HFF-Myc (cell line): ENCODE results near the gene CRYAB.

Experiments
- DNase-seq: peaks from one replicate; pipeline ENCODE4 v3.0.0-alpha.2; 2011; ENCODE audit warnings: low read depth; ENCODE audit errors: extremely low read depth
- H3K4me3 ChIP-seq: replicated peaks from 2 replicates; pipeline ENCODE4 v1.5.1; 2011; ENCODE audit warnings: low read depth, mild to moderate bottlenecking, control low read depth, low read length
- TF ChIP-seq, protein P1 (sequence below): IDR thresholded peaks from 2 replicates; pipeline ENCODE4 v1.5.1; 2012; ENCODE audit warnings: mild to moderate bottlenecking, low read depth, low read length, control low read depth; ENCODE audit errors: missing control alignments

The CRYAB gene

DNA sequence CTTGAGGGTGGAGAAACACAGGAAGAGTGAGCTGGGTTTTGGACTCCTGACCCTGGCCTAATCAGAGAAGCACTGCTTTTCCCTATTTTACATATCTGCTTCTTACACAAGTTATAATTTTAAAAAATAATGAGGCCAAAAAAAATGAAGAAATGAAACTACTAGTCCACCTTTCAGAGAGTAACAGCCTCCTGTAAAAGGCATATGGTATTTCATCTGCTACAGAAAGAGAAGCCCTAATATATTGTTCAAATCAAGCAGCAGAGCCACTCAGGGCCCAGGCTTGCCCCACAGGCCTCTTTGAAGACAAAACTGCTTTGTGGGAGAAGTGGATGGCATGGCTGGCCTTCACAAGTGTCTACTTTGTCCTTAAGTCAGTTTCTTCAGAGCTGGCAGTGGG, 35.6 kb upstream of the CRYAB start:
- TF ChIP-seq, protein P1, sequence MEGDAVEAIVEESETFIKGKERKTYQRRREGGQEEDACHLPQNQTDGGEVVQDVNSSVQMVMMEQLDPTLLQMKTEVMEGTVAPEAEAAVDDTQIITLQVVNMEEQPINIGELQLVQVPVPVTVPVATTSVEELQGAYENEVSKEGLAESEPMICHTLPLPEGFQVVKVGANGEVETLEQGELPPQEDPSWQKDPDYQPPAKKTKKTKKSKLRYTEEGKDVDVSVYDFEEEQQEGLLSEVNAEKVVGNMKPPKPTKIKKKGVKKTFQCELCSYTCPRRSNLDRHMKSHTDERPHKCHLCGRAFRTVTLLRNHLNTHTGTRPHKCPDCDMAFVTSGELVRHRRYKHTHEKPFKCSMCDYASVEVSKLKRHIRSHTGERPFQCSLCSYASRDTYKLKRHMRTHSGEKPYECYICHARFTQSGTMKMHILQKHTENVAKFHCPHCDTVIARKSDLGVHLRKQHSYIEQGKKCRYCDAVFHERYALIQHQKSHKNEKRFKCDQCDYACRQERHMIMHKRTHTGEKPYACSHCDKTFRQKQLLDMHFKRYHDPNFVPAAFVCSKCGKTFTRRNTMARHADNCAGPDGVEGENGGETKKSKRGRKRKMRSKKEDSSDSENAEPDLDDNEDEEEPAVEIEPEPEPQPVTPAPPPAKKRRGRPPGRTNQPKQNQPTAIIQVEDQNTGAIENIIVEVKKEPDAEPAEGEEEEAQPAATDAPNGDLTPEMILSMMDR = no peak
- DNase-seq = no peak
- H3K4me3 ChIP-seq = no peak overlapping the region

DNA sequence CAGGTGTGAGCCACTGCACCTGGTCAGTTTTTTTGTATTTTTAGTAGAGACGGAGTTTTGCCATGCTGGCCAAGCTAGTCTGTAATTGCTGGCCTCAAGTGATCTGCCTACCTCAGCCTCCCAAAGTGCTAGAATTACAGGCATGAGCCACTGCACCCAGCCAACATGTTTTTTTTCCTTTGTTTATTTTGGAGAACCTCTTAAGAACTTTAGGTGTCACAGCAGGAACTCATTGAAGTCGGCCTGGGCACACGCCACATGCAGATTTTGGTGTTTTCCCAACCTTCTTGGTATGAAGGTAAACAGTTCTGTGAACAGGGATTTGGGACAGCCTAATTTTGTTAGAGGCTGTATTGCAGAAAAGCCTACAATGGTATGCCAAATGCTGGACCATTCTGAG, 34.9 kb upstream of the CRYAB start:
- no peak for DNase-seq
- TF ChIP-seq, protein P1 = no peak
- no peak overlapping the region for H3K4me3 ChIP-seq

DNA sequence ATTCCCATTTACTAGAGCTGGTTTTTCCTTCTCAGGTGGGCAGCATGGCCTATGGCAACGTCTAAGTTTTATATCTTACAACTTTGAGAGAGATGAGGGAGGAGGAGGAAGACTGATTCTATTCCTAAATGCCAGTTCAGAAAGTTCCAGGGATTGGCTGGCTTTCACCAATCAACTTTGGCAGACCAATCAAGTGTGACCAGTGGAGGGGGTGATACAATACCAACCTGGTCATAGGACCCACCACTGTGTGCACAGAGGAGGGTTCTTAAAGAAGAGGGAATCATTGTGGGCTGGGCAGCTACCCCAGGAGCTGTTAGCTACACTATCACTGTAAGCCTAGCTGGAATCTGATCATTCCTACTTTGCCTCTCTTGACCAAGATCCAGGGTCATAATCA, 33.6 kb upstream of the CRYAB start:
- TF ChIP-seq, protein P1 = no peak
- no peak for DNase-seq
- no peak overlapping the region for H3K4me3 ChIP-seq

DNA sequence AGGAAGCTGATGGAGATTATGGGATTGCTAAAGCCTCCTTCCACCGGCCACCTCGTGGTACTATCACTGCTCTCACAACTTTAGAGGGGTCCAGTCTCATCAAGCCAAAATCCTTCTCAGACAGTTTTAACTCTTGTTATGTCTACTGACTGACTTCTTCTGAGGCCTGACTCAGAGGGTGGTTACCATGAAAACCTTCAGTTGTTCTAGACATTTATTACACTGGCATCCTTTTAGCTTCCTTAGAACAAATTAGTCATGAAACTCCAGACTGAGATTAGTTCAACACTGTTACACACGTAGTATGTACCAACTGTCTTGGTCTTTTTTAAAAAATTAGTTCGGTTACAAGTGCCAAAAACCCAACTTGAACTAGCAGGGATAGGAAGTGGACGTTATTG, 33.1 kb upstream of the CRYAB start:
- no peak overlapping the region for H3K4me3 ChIP-seq
- no peak for DNase-seq

DNA sequence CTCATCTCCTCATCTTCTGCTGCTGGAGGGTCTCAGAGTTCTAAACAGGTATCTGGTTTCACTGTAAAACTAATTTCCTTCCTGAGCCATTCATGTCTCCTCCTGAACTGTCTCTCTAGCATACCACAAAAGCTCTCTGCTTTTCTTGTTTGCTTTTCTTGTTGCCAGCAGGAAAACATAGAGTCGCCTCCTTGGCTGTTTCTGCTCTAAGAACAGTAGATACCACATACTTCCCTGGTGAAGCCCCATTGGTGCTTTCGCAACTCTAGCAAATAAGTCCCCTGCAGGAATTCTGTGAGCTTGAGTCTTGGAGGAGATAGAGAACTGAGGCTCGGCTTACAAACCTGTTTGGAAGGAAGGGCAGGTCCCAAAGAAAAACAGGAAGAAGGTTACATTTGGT, 32.6 kb upstream of the CRYAB start:
- no peak for DNase-seq
- TF ChIP-seq, protein P1 = no peak
- H3K4me3 ChIP-seq = no peak overlapping the region

More for the DNA sequence above, 33.1 kb upstream of the CRYAB start:
- TF ChIP-seq, protein P1 = no peak

DNA sequence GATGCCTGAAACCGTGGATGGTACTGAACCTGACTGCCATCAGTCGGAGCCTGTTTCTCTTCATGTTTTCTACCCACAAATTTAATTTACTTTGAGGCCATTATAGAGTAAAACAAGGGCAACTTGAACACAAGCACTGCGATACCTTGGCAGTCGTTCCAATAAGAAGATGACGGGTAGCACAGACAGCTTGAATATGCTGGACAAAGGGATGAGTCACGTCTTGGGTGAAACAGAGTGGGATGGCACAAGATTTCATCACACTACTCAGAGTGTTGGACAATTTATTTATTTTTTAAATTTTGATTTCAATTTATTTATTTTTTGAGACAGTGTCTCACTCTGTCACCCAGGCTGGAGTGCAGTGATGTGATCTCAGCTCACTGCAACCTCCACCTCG, 31.3 kb upstream of the CRYAB start:
- no peak overlapping the region for H3K4me3 ChIP-seq
- no peak for DNase-seq
- TF ChIP-seq, protein P1 = no peak

DNA sequence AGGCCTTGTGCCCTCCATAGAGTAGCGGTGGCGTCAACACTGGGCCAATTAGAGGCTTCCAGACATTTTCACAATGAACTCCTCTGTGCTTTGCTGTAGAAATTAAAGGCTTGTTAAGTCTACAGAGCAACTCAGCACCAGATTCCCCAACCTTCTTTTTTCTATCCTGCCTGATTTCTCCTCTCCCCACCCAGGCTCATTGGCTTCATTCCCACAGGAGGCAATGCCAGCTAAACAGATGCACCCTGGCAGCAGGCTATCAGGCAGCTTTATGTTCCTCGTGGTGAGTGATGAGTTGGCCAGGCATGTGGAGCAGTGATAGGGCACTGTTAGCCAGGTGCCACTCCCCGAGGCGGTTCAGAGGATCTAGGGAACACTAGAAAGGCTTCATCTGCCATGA, 30.4 kb upstream of the CRYAB start:
- TF ChIP-seq, protein P1 = no peak
- H3K4me3 ChIP-seq = no peak overlapping the region
- DNase-seq = no peak
